Motor neuron (in vitro differentiated cells): ENCODE results near the gene NRIP1. TPM values are rescaled to one million over a fixed set of nuclear protein-coding genes. Genes with fewer than 3 reads are reported as not detected.
"Not testable (repeated sequence)": the region's sequence is repeated elsewhere in the genome, so short reads cannot be mapped to it uniquely, and the experiment has no call there.

ENCODE experiments used
- ATAC-seq, 8 experiments: fragments of 200-7000 bp; cut with Tn5 transposase; replicated peaks in 6 of 8; 2 replicates each; pipeline ENCODE4 v1.8.0; 2021; ENCODE audit warnings: mild to moderate bottlenecking in 8 of 8, moderate library complexity in 8 of 8
- H3K27ac ChIP-seq, 2 donors: fragments of 250-450 bp; sonication (Bioruptor Pico); 2 replicates each; pipeline ENCODE4 v1.9.0; 2021; ENCODE audit warnings: antibody characterized with exemption in 2 of 2, mild to moderate bottlenecking in 2 of 2, moderate library complexity in 1 of 2
- H3K4me1 ChIP-seq, 2 donors: fragments of 250-450 bp; sonication (Bioruptor Pico); replicated peaks in 1 of 2; 2 replicates each; pipeline ENCODE4 v1.6.1; 2021; ENCODE audit warnings: antibody characterized with exemption in 2 of 2, mild to moderate bottlenecking in 2 of 2, moderate library complexity in 1 of 2
- H3K4me3 ChIP-seq, 5 donors: fragments of 250-450 bp; sonication (Bioruptor Pico); 2 replicates each; pipeline ENCODE4 v1.9.0; 2021; ENCODE audit warnings: antibody characterized with exemption in 5 of 5, mild to moderate bottlenecking in 5 of 5, moderate library complexity in 4 of 5
- WGBS, 10 experiments: fragments of 450-650 bp; shearing (Covaris generic); methylation state at CpG; one replicate each; pipeline ENCODE4 v1.0.0; 2022; 5-methylcytosine and 5-hydroxymethylcytosine counted together
- in situ Hi-C, 9 experiments: fragments of 400-800 bp; cut with MboI; loops; one replicate each; pipeline ENCODE4 v1.15.0; 2021; ENCODE audit warnings: low sequenced_read_pairs in 9 of 9, low pct_unique_long_range_greater_than_20kb in 2 of 9; ENCODE audit not compliant: unreplicated experiment in 9 of 9
- total RNA-seq, 8 experiments: library from RNA; unstranded; fragments of 300-600 nt; gene quantifications; 2 replicates each; pipeline versions ENCODE4 v1.2.3 to v1.2.4, GENCODE V29; 2022

Gene NRIP1
- total RNA-seq, 8 experiments from 2014 or later = 26.2 to 80.5 (median 51.6) TPM

DNA sequence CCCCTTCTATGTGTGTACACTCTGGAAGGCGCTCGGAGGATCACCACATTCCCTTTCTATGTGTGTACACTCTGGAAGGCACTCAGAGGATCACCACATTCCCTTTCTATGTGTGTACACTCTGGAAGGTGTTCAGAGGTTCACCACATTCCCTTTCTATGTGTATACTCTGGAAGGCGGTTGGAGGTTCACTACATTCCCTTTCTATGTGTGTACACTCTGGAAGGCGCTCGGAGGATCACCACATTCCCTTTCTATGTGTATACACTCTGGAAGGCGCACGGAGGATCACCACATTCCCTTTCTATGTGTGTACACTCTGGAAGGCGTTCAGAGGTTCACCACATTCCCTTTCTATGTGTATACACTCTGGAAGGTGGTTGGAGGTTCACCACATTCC lies 33.9 kb downstream of the NRIP1 start:
- WGBS, 10 experiments = no CpG with 5 or more reads among the region's 8 CpGs
- in situ Hi-C loops = loop anchor here in 1 of 9 experiments (25.0 kb wide), 1 partner anchor 144 kb away; no protein-coding TSS in a partner anchor
- not testable (repeated sequence) for ATAC-seq

DNA sequence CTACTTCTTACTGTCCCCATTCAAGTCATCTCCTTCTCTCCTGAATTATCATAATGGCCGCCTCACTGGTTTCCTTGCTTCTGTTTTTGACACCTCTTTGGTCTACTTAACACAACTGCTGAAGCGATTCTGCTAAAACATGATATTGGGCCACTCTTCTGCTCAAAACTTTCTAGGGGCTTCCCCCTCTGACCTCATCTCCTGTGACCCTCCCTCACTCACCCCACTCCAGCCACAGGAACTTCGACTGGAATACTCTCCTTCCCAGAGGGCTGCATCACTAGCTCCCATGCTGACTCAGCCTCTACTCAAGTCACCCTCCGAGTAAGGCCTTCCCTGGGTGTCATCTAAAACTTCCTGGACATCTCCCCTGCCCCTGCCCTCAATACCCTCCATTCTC lies 35.7 kb downstream of the NRIP1 start:
- H3K4me3 ChIP-seq = no peak overlapping the region
- in situ Hi-C loops = loop anchor here in 1 of 9 experiments (25.0 kb wide), 1 partner anchor 142 kb away; no protein-coding TSS in a partner anchor
- WGBS, 10 experiments = 67 to 100% (median 88%) methylated on average over 1 to 3 of the region's 4 CpGs; no CpG with 5 or more reads in 2 of the 10 experiments
- no peaks in the 10 kb centered on the region for H3K4me1 ChIP-seq
- no peak for ATAC-seq
- no peak overlapping the region for H3K27ac ChIP-seq

More for the DNA sequence above, 33.9 kb downstream of the NRIP1 start:
- H3K4me1 ChIP-seq, H3K4me3 ChIP-seq, H3K27ac ChIP-seq: not testable (repeated sequence)

DNA sequence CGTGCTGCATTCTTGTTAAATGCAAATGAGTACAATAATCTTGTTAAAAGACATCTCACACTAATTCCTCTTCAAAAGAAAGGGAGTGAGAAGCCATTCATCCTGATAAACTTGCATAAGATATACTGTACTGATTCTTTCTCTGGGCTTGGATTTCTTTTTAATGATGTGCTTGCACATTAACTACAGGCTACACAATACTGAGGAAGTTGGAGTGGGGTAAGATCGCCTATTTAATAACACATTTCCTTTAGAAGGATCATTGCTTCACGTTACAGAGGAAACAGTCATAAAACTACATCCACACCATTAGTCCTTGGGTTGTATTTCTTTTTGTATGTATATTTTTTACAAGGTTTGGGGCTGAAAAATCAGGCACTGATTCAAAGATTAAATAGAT lies 36.6 kb downstream of the NRIP1 start:
- peak in 1 of 8 experiments; percentile 25 for ATAC-seq
- 20 to 96% (median 69%) methylated on average over 1 to 3 of the region's 3 CpGs; no CpG with 5 or more reads in 1 of the 10 experiments for WGBS, 10 experiments
- H3K4me1 ChIP-seq = no peaks in the 10 kb centered on the region
- no peak overlapping the region for H3K27ac ChIP-seq
- H3K4me3 ChIP-seq = no peak overlapping the region
- in situ Hi-C loops = loop anchor here in 1 of 9 experiments (25.0 kb wide), 1 partner anchor 141 kb away; no protein-coding TSS in a partner anchor

DNA sequence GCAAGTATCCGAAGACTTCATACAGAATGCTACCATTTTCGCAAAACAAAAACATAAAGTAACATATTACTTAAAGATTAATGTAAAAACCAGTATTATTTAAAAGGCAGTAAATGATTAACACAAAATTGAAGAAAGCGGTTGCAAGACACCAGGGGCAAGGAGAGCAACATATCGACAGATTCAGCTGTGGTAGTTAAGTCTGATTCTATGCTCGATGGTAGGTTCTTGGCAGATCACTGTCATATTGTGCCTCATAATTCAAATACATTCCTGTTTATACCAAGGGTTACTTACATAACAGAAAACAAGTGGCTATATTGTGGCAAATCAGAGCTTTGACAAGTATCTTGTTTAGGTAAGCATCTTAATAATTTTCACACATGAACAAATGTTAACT lies 37.7 kb downstream of the NRIP1 start:
- Histone ChIP-seq H3K27ac (no peak overlapping the region), H3K4me3 (no peak overlapping the region), H3K4me1 (no peaks in the 10 kb centered on the region)
- WGBS, 10 experiments = 80 to 100% (median 90%) methylated on average over 1 to 5 of the region's 5 CpGs
- no peak for ATAC-seq
- in situ Hi-C loops = loop anchor here in 1 of 9 experiments (25.0 kb wide), 1 partner anchor 140 kb away; no protein-coding TSS in a partner anchor

DNA sequence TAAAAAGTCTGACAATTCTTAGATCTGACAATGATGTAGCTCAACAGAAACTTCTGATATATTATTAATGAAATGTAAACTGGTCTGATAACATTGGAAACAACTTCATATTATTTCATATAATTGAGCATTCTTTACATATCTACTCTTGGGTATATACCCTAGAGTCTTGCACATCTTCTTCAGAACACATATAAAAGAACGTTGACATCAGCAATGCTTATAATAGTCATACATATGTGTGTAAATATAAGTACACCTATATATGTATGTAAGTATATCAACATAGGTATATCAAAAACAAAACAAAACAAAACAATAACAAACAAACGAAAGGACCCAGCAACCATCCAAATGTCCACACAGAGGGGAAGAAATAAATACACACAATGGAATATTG lies 38.4 kb downstream of the NRIP1 start:
- 75 to 100% (median 98%) methylated on average over 1 to 2 of the region's 2 CpGs; no CpG with 5 or more reads in 2 of the 10 experiments for WGBS, 10 experiments
- in situ Hi-C loops = loop anchor here in 1 of 9 experiments (25.0 kb wide), 1 partner anchor 139 kb away; no protein-coding TSS in a partner anchor
- Histone ChIP-seq H3K4me3 (no peak overlapping the region), H3K4me1 (no peaks in the 10 kb centered on the region), H3K27ac (no peak overlapping the region)
- ATAC-seq = no peak

DNA sequence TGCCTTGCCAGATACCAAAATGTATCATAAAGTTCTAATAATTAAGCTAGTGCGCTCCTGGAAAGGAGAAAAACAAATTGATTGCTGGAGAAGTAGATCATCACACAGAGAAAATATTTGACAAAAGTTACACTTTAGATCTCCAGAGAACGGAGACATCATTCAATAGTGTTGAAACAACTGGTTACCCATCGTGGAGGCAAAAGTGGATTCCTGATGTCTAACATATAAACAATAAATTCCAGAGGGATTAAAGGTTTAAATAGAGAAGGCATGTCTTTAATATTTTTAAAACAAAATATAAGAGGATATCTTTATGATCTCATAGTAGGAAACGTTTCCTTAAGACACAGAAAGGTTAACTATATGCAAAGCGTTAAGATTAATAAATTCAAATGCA lies 41.0 kb downstream of the NRIP1 start:
- no peak for ATAC-seq

DNA sequence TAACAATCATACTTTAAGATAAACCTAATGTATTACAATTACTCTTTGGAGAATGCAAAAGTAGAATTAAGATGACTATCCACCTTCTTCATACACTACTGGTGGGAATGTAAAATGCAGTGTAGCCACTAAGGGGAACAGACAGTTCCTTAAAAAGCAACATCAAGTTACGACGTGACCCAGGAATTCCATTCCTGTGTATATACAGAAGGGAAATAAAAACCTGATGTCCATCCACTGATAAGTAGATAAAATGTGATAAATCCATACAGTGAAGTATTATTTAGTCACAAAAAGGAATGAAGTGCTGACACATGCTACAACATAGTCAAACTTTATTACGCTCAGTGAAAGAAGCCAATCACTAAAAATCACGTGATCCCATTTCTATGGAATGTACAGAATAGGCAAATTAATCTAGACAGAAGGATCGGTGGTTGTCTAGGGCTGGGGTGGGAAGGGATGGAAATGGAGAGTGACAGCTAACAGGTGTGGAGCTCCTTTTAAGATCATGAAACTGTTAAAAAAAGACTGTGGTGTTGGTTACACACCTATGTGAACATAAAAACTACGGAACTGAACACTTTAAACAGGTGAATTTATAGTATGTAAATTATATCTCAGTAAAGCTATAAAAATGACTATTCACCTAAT lies 42.1 kb downstream of the NRIP1 start:
- Histone ChIP-seq H3K4me1 (peaks cover 0 to 5% of the 10 kb centered on the region in 2 donors), H3K4me3 (no peak overlapping the region), H3K27ac (no peak overlapping the region)
- ATAC-seq = peak in 1 of 8 experiments; percentile 8
- in situ Hi-C loops = no loop called here
- 71 to 100% (median 90%) methylated on average over 3 to 6 of the region's 6 CpGs for WGBS, 10 experiments

More for the DNA sequence above, 41.0 kb downstream of the NRIP1 start:
- H3K4me3 ChIP-seq = no peak overlapping the region
- no peaks in the 10 kb centered on the region for H3K4me1 ChIP-seq
- in situ Hi-C loops = no loop called here
- H3K27ac ChIP-seq = no peak overlapping the region
- 60 to 100% (median 91%) methylated on average over 3 to 5 of the region's 5 CpGs for WGBS, 10 experiments

DNA sequence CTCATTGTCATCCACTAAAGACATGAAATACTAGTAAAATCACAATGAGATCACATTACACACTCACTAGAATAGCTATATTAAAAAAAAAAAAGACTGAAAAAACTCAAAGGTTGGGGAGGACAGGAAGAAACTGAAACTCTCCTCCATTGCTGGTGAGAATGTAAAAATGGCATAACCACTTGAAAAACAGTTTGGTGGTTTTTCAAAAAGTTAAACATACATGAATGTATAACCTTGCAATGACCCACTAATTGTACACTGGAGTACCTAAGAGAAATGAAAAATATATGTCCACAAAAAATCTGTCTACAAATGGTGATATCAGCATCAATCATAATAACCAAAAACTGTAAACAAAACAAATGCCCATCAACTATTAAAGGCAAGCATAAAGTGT lies 44.0 kb downstream of the NRIP1 start:
- in situ Hi-C loops = no loop called here
- ATAC-seq = no peak
- no peak overlapping the region for H3K27ac ChIP-seq
- H3K4me1 ChIP-seq = peaks cover 0 to 5% of the 10 kb centered on the region in 2 donors
- no peak overlapping the region for H3K4me3 ChIP-seq

DNA sequence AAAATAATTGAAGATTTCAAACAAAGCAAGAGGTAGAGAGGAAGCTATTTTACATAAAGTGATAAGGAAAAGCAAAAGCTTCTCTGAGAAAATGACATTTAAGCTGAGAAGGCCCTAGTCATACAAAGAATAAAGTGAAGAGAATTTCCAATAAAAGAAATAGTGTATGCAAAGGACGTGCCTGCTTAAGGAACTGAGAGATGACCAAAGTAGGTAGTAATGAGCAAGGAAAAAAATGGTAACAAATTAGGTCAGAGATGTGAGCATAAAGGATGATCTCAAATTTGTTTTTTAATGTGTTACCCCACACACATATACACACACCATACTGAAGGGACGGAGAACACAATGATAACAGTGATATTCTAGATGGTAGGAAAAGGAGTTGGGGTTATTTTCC lies 46.4 kb downstream of the NRIP1 start:
- ATAC-seq = no peak
- in situ Hi-C loops = no loop called here
- WGBS, 10 experiments = 77 to 100% (median 94%) methylated on average over 1 to 2 of the region's 2 CpGs; no CpG with 5 or more reads in 1 of the 10 experiments
- no peak overlapping the region for H3K4me3 ChIP-seq
- peaks cover 0 to 12% of the 10 kb centered on the region in 2 donors for H3K4me1 ChIP-seq
- no peak overlapping the region for H3K27ac ChIP-seq

DNA sequence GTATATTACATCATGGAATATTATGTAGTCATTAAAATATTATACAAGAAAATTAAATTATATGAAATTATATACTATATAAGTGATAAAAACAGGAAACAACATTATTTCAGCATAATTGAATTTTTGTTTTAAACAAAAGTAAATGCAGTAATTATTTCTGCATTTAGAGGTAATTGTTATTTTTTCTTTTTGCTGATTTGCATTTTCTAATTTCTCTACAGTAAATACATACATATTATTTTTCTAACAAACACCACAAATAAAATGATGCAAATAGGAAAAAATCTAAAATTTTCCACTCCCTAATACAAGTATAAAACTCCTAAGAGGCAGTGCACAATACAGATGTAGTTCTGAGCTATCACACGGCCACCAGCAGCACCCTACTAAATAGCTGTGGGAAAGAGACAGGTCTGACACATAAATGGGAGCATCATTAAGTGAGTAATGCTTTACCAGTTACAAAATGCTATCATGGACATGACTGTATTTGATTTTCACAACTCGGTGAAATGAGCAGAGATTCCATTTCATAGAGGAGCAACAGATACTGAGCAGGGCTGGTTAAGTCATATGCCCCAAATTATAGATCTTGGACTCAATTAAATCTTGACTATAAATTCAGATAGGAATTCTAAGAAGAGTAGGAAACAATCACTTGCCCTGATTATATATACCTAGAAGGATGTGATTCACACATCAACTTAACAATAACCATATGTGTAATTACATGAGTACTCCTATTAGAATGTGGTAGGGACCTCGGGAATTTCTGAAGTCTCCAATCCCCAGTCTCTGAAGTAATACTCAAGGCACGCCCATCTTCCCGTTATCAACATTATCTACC lies 49.0 kb downstream of the NRIP1 start:
- Histone ChIP-seq H3K27ac (no peak overlapping the region), H3K4me3 (no peak overlapping the region), H3K4me1 (peaks cover 0 to 12% of the 10 kb centered on the region in 2 donors)
- peak in 3 of 8 experiments; percentile 18 to 85 (median 83) for ATAC-seq
- WGBS, 10 experiments = 5 to 100% (median 82%) methylated on average over 1 to 5 of the region's 5 CpGs; no CpG with 5 or more reads in 1 of the 10 experiments
- in situ Hi-C loops = no loop called here

DNA sequence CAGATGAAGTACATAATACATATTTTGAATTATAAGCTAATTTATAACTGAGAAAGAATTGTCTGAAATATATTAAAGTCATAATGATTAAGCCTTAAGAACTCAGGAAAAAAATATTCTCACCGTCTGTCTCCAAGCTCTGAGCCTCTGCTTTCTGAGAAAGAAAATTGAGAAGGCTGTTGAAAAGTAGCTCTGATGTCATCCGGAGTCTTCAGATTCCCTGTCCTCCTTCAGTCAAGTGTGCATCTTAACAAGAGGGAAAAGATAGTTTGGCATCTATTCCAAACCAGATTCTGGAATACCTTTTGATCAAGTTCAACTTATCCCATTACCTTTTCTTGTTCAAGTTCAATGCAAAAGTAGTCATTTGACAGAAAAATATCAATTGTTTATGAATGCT lies 50.6 kb downstream of the NRIP1 start:
- no peak overlapping the region for H3K27ac ChIP-seq
- H3K4me1 ChIP-seq = peaks cover 0 to 12% of the 10 kb centered on the region in 2 donors
- ATAC-seq = no peak
- 29 to 100% (median 88%) methylated on average over 1 to 2 of the region's 2 CpGs for WGBS, 10 experiments
- no peak overlapping the region for H3K4me3 ChIP-seq
- in situ Hi-C loops = no loop called here

DNA sequence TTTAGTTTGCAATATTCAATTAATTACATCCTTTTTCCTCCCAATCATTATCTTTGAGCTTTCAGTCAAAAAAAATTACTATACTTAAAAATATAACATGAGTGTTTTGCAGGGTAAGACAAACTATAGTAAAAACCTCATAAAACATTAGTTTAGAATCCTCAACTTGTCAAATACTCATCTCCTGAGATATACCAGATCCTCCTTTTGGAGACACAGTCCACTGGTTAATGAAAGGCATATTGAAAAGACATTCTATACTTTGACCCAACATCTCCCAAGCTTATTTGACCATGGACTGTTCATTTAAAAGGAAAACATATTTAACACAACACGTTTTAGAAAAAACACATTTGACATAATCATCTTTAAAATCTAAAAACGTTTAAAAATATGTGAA lies 52.8 kb downstream of the NRIP1 start:
- Histone ChIP-seq H3K4me3 (no peak overlapping the region), H3K4me1 (peaks cover 0 to 7% of the 10 kb centered on the region in 2 donors), H3K27ac (no peak overlapping the region)
- no peak for ATAC-seq
- in situ Hi-C loops = no loop called here
- 57 to 100% (median 86%) methylated on average over 1 to 2 of the region's 2 CpGs; no CpG with 5 or more reads in 1 of the 10 experiments for WGBS, 10 experiments

DNA sequence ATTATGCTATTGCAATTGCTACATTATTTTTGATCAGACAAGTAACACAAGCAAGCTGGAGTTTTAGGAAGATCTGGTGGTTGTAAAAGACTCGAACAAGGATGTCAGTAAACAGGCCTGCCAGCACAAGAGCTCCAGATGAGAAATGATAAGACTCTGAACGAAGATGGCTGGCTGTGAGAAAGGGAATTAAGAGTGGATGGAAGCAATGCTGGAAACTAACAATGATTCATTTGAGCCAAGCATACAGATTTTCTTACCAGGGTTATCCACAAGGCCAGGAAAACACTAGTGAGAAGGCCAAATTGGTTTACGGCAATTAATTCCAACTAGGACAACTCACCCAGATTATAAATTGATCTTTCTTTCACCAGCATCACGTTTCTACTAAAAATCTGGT lies 54.2 kb downstream of the NRIP1 start:
- WGBS, 10 experiments = 80 to 100% (median 92%) methylated on average over 1 to 4 of the region's 4 CpGs
- Histone ChIP-seq H3K4me1 (peaks cover 6 to 16% of the 10 kb centered on the region in 2 donors), H3K27ac (peak overlapping the region in 1 of 2 donors; percentile 44), H3K4me3 (no peak overlapping the region)
- in situ Hi-C loops = no loop called here
- ATAC-seq = no peak
